GM12864 (cell line): ENCODE measurements around the gene POMP.
"Not testable (repeated sequence)": the region's sequence is repeated elsewhere in the genome, so short reads cannot be mapped to it uniquely, and the experiment has no call there.

Source experiments
- DNase-seq: peaks from one replicate; pipeline ENCODE4 v3.0.0-alpha.2; 2011; ENCODE audit warnings: low read depth
- H3K4me3 ChIP-seq: 2 replicates; pipeline ENCODE4 v1.5.1; 2011; ENCODE audit warnings: mild to moderate bottlenecking, low read depth, low read length, control low read depth
- TF ChIP-seq, protein P1 (sequence below): IDR thresholded peaks from 2 replicates; pipeline ENCODE4 v1.5.1; 2011; ENCODE audit warnings: low read depth, mild to moderate bottlenecking, moderate library complexity, low read length, control low read depth, inconsistent platforms; ENCODE audit errors: missing control alignments

POMP gene

DNA sequence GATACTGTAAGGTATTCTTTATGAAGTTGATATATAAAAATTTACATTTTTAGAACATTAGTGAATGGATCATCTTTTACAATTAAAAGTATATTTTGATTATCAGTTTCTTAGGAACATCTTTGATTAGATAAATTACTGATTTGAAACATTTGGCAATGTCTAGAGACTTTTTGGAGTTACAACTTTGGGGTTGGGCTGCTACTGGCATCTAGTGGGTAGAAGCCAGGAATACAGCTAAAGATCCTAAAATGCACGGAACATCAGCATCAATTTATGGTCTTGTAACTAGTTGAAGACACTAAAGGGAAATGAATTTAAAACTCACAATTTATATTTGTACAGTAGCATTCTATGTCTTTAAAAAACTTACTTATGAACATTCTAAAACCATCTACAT is 19.9 kb downstream of the POMP start:
- TF ChIP-seq, protein P1, sequence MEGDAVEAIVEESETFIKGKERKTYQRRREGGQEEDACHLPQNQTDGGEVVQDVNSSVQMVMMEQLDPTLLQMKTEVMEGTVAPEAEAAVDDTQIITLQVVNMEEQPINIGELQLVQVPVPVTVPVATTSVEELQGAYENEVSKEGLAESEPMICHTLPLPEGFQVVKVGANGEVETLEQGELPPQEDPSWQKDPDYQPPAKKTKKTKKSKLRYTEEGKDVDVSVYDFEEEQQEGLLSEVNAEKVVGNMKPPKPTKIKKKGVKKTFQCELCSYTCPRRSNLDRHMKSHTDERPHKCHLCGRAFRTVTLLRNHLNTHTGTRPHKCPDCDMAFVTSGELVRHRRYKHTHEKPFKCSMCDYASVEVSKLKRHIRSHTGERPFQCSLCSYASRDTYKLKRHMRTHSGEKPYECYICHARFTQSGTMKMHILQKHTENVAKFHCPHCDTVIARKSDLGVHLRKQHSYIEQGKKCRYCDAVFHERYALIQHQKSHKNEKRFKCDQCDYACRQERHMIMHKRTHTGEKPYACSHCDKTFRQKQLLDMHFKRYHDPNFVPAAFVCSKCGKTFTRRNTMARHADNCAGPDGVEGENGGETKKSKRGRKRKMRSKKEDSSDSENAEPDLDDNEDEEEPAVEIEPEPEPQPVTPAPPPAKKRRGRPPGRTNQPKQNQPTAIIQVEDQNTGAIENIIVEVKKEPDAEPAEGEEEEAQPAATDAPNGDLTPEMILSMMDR: no peak
- no peak overlapping the region for H3K4me3 ChIP-seq
- no peak for DNase-seq

DNA sequence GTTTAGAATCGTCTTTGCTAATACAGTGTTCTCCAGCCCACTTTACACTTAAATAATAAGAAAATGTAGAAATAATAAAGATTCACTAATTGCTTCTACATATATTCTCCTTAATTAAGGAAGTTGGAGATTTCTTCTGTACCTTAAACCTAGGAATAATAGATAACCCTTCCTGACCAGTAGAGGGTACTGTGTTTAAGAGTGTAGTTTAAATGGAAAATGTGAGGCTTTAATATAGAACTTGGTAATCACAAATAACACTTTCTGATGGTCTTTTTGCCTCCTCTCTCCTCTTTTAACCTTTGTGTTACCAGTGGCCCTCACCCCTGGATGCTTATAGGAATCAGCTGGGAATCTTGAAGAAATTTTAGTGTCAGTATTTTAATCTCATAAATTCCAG is 20.7 kb downstream of the POMP start:
- TF ChIP-seq, protein P1: no peak
- H3K4me3 ChIP-seq: no peak overlapping the region
- DNase-seq: no peak

DNA sequence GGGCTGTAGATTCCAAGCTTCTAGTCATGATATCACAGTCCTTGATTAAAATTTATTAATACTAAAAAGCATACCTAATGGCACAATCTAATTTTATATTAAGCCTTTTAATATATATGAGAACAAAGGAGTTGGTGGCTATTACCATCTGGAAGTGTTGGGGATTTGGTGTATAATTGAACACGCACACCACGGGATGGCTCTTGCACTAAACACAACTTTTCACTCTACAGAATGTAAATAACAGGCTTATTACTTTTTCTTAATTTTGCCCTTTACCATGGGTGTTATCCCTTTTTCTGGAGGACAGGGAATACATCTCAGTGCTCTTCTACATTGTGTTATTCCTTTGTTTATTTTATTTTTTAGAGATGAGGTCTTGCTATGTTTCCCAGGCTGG is 21.6 kb downstream of the POMP start:
- no peak for DNase-seq
- no peak overlapping the region for H3K4me3 ChIP-seq
- TF ChIP-seq, protein P1: no peak

DNA sequence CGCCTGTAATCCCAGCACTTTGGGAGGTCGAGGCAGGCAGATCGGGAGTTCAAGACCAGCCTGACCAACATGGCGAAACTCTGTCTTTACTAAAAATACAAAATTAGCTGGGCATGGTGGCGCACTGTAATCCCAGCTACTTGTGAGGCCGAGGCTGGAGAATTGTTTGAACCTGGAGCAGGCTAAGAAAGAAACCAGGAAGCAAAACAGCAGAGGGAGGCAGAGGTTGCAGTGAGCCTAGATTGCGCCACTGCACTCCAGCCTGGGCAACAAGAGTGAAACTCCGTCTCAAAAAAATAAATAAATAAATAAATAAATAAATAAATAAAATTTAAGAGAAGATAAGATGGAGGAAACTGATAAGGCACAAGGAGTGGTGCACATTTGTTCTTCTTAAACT is 24.2 kb downstream of the POMP start:
- not testable (repeated sequence) for DNase-seq, H3K4me3 ChIP-seq

DNA sequence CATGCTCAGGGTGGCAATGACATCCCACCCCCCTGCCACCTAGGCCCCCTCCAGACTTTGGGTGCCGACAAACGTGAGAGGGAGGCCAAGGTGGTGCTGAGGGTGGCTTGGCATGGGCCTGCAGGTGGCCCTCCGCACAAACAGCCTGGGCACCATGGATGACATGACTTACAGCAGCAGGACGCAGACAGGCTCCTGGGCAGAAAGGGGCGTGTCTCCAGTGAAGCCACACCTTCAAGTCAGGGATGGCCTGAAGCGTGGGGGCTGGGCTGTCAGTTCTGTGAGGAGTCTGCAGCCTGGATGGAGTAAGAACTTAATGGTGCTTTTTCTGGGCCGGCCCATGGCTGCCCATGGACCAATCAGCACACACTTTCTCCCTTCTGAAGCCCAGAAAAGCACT is 25.3 kb downstream of the POMP start:
- H3K4me3 ChIP-seq: no peak overlapping the region
- TF ChIP-seq, protein P1: no peak
- DNase-seq: no peak

DNA sequence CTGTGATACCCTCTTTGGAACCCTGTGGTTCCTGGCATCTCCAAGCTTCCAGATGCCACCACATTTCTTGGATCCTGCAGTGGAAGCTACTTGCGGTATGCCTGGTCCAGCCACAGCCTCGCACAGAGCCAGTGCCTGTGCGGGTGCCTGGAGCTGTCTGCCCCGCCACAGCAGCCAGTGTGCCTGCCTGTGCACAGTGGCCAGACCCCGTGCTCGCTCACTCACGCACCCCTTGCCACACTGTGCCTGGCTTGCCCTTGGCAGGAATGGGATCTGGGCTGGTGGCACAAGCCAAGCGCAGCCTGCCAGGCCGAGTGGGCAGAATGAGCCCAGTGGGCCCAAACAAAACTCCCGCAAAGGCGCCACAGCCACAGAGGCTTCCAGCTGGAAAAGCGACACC is 26.2 kb downstream of the POMP start:
- TF ChIP-seq, protein P1: no peak
- no peak for DNase-seq

DNA sequence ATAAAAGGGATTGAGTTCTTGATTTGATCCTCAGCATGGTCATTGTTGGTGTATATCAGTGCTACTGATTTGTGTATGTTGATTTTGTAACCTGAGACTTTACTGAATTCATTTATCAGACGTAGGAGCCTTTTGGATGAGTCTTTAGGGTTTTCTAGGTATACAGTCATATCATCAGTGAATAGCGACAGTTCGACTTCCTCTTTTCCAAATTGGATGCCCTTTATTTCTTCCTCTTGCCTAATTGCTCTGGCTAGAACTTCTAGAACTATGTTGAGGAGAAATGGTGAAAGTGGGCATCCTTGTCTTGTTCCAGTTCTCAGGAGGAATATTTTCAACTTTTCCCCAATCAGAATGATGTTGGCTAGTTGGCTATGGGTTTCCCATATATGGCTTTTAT is 27.0 kb downstream of the POMP start:
- DNase-seq: no peak
- H3K4me3 ChIP-seq: no peak overlapping the region
- TF ChIP-seq, protein P1: no peak

More for the DNA sequence above, 26.2 kb downstream of the POMP start:
- no peak overlapping the region for H3K4me3 ChIP-seq

DNA sequence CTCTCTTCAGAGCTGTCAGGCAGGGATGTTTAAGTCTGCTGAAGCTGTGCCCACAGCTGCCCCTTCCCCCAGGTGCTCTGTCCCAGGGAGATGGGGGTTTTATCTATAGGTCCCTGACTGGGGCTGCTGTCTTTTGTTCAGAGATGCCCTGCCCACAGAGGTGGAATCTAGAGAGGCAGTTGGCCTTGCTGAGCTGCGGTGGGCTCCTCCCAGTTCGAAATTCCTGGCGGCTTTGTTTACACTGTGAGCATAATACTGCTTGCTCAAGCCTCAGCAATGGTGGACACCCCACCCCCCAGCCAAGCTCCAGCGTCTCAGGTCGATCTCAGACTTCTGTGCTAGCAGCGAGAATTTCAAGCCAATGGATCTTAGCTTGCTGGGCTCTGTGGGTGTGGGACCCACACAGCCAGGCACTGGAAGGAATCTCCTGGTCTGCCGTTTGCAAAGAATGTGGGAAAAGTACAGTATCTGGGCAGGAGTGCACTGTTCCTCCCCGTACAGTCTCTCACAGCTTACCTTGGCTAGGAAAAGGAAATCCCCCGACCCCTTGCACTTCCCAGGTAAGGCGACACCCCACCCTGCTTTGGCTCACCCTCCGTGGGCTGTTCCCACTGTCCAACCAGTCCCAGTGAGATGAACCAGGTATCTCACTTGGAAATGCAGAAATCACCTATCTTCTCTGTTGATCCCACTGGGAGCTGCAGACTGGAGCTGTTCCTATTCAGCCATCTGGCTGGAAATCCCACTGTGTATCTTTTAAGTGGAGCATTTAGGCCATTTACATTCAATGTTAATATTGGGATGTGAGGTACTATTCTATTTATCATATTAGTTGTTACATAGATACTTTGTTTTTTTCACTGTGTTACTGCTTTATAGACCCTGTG is 34.9 kb downstream of the POMP start:
- DNase-seq, H3K4me3 ChIP-seq: not testable (repeated sequence)
